GM23338 (cell line): ENCODE results near the gene ROCK2. TPM values are rescaled to one million over a fixed set of nuclear protein-coding genes. Genes with fewer than 3 reads are reported as not detected.

ENCODE experiments used
- ATAC-seq: fragments of 200-7000 bp; cut with Tn5 transposase; 3 replicates; pipeline ENCODE4 v1.9.1; 2020
- DNase-seq: peaks from one replicate; pipeline ENCODE4 v3.0.0-alpha.2; 2015; ENCODE audit warnings: low spot score
- H2AFZ ChIP-seq: fragments of 200-600 bp; sonication (generic); 2 replicates; pipeline ENCODE4 v1.8.0; 2016; ENCODE audit warnings: antibody characterized with exemption, mild to moderate bottlenecking, moderate library complexity
- H3F3A ChIP-seq: fragments of 200-600 bp; sonication (generic); replicated peaks from 2 replicates; pipeline ENCODE4 v1.8.0; 2017; ENCODE audit warnings: antibody characterized with exemption, mixed run types, low read depth
- H3K27ac ChIP-seq: fragments of 200-600 bp; sonication (generic); 2 replicates; pipeline ENCODE4 v1.6.1; 2016; ENCODE audit warnings: low read depth
- H3K27me3 ChIP-seq: fragments of 200-600 bp; sonication (generic); 2 replicates; pipeline ENCODE4 v1.8.0; 2016; ENCODE audit warnings: mild to moderate bottlenecking, mixed run types, moderate library complexity; ENCODE audit not compliant: insufficient read depth
- H3K36me3 ChIP-seq: fragments of 200-600 bp; sonication (generic); 2 replicates; pipeline ENCODE4 v1.8.0; 2016; ENCODE audit warnings: mild to moderate bottlenecking; ENCODE audit not compliant: insufficient read depth
- H3K4me1 ChIP-seq: fragments of 200-600 bp; sonication (generic); 2 replicates; pipeline ENCODE4 v1.8.0; 2016; ENCODE audit warnings: mild to moderate bottlenecking, moderate library complexity; ENCODE audit not compliant: insufficient read depth
- H3K4me2 ChIP-seq: fragments of 200-600 bp; sonication (generic); 2 replicates; pipeline ENCODE4 v1.7.1; 2017; ENCODE audit warnings: mixed run types
- H3K4me3 ChIP-seq: fragments of 200-600 bp; sonication (generic); 2 replicates; pipeline ENCODE4 v1.6.1; 2016; ENCODE audit warnings: mixed run types
- H3K79me2 ChIP-seq: fragments of 200-600 bp; sonication (generic); replicated peaks from 2 replicates; pipeline ENCODE4 v1.8.0; 2017; ENCODE audit warnings: mild to moderate bottlenecking; ENCODE audit not compliant: insufficient read depth
- H3K9me2 ChIP-seq: fragments of 200-600 bp; sonication (generic); 2 replicates; pipeline ENCODE4 v1.8.0; 2017; ENCODE audit not compliant: insufficient read depth
- H4K20me1 ChIP-seq: fragments of 200-600 bp; sonication (generic); replicated peaks from 2 replicates; pipeline ENCODE4 v1.8.0; 2017; ENCODE audit warnings: mild to moderate bottlenecking; ENCODE audit not compliant: insufficient read depth
- H3K27ac Mint-ChIP-seq: 2 replicates; pipeline ENCODE4 v1.8.0; 2020; ENCODE audit warnings: inconsistent platforms, mild to moderate bottlenecking, moderate library complexity, mixed read lengths
- H3K27me3 Mint-ChIP-seq: 3 replicates; pipeline ENCODE4 v1.8.0; 2022; ENCODE audit warnings: low read depth, mild to moderate bottlenecking, moderate library complexity, mixed read lengths, inconsistent platforms; ENCODE audit not compliant: insufficient read depth, poor library complexity
- H3K36me3 Mint-ChIP-seq: 3 replicates; pipeline ENCODE4 v1.8.0; 2021; ENCODE audit warnings: low read depth, mild to moderate bottlenecking, inconsistent platforms, moderate library complexity, mixed read lengths
- H3K4me1 Mint-ChIP-seq: 3 replicates; pipeline ENCODE4 v1.8.0; 2020; ENCODE audit warnings: mild to moderate bottlenecking, inconsistent platforms, mixed read lengths
- H3K4me3 Mint-ChIP-seq: 3 replicates; pipeline ENCODE4 v1.8.0; 2021; ENCODE audit warnings: moderate library complexity, mild to moderate bottlenecking, inconsistent platforms, mixed read lengths
- H3K9me3 Mint-ChIP-seq: 3 replicates; pipeline ENCODE4 v1.8.0; 2020; ENCODE audit warnings: moderate library complexity, mild to moderate bottlenecking, inconsistent platforms, mixed read lengths
- CREB1 ChIP-seq: fragments of 250-450 bp; sonication (Bioruptor Pico); IDR thresholded peaks from 2 replicates; pipeline ENCODE4 v1.5.0; 2020; ENCODE audit warnings: low read depth, mild to moderate bottlenecking, moderate library complexity
- EZH2 ChIP-seq: fragments of 200-600 bp; sonication (generic); IDR thresholded peaks from one replicate; pipeline ENCODE4 v1.8.0; 2017; ENCODE audit warnings: antibody characterized with exemption, mild to moderate bottlenecking, low read depth; ENCODE audit not compliant: unreplicated experiment
- JUNB ChIP-seq: IDR thresholded peaks from one replicate; pipeline ENCODE4 v1.6.1; 2016; ENCODE audit warnings: antibody characterized with exemption; ENCODE audit not compliant: unreplicated experiment
- POLR2AphosphoS5 ChIP-seq: IDR thresholded peaks from 2 replicates; pipeline ENCODE4 v1.6.1; 2016; ENCODE audit warnings: antibody characterized with exemption, low read depth
- STAT1 ChIP-seq: IDR thresholded peaks from one replicate; pipeline ENCODE4 v1.6.1; 2016; ENCODE audit warnings: antibody characterized with exemption; ENCODE audit not compliant: unreplicated experiment
- ZNF114 ChIP-seq: fragments of 250-450 bp; sonication (Bioruptor Pico); IDR thresholded peaks from 2 replicates; pipeline ENCODE4 v1.5.0; 2020; ENCODE audit warnings: mild to moderate bottlenecking, moderate library complexity
- ZNF331 ChIP-seq: fragments of 250-450 bp; sonication (Bioruptor Pico); IDR thresholded peaks from 2 replicates; pipeline ENCODE4 v1.5.0; 2020; ENCODE audit warnings: low read depth, mild to moderate bottlenecking, moderate library complexity
- polyA plus RNA-seq: library from polyadenylated mRNA; unstranded; fragments of >200 nt; fragmentation: Nextera tagmentation; extraction: Ambion mirVana; gene quantifications from 2 replicates; pipeline ENCODE4 v1.2.1, GENCODE V29; 2016
- total RNA-seq: library from RNA; depleted of rRNA; stranded (reverse); fragments of >200 nt; shearing (Covaris generic); gene quantifications from 2 replicates; pipeline ENCODE4 v1.2.3, GENCODE V29; 2014
- TF ChIP-seq, protein P1 (sequence below): IDR thresholded peaks from 2 replicates; pipeline ENCODE4 v1.6.1; 2016; ENCODE audit warnings: antibody characterized with exemption
- TF ChIP-seq, protein P2 (sequence below): IDR thresholded peaks from one replicate; pipeline ENCODE4 v1.6.1; 2018; ENCODE audit warnings: antibody characterized with exemption; ENCODE audit not compliant: unreplicated experiment
- TF ChIP-seq, protein P3 (sequence below), 2 experiments: fragments of 200-600 bp in 1 of 2; sonication (generic) in 1 of 2; conservative IDR thresholded peaks; 2 replicates each; pipeline versions ENCODE4 v1.5.1 to v1.6.1; 2016 to 2017; ENCODE audit warnings: antibody characterized with exemption in 2 of 2, low read depth in 2 of 2, mild to moderate bottlenecking in 2 of 2, moderate library complexity in 1 of 2

ROCK2 gene
- total and polyA plus RNA-seq, 2 experiments from 2014 or later, result 16.4 to 28.0 TPM

DNA sequence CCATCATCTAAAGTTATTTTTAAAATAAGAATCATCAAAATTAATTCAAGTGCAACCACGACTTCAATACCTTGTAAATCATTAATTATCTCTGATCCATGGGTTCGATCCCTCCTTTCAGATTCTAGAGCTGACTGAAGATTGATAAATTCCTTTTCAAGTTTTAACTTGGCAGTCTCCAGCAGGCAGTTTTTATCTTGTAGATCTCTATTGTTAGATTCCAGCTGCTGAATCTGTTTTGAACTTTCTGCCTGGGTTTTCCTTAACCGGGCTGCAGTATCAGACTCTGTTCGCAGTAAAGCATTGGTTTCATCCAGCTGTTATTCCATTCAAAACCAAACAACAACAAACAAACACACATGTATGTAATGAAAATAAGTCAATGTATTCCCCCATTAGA is 129.7 kb downstream of the ROCK2 start (continued):
- TF ChIP-seq, protein P1, sequence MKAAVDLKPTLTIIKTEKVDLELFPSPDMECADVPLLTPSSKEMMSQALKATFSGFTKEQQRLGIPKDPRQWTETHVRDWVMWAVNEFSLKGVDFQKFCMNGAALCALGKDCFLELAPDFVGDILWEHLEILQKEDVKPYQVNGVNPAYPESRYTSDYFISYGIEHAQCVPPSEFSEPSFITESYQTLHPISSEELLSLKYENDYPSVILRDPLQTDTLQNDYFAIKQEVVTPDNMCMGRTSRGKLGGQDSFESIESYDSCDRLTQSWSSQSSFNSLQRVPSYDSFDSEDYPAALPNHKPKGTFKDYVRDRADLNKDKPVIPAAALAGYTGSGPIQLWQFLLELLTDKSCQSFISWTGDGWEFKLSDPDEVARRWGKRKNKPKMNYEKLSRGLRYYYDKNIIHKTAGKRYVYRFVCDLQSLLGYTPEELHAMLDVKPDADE, result no peak
- TF ChIP-seq JUNB (no peak), ZNF331 (no peak), STAT1 (no peak), EZH2 (no peak)
- TF ChIP-seq, protein P2, sequence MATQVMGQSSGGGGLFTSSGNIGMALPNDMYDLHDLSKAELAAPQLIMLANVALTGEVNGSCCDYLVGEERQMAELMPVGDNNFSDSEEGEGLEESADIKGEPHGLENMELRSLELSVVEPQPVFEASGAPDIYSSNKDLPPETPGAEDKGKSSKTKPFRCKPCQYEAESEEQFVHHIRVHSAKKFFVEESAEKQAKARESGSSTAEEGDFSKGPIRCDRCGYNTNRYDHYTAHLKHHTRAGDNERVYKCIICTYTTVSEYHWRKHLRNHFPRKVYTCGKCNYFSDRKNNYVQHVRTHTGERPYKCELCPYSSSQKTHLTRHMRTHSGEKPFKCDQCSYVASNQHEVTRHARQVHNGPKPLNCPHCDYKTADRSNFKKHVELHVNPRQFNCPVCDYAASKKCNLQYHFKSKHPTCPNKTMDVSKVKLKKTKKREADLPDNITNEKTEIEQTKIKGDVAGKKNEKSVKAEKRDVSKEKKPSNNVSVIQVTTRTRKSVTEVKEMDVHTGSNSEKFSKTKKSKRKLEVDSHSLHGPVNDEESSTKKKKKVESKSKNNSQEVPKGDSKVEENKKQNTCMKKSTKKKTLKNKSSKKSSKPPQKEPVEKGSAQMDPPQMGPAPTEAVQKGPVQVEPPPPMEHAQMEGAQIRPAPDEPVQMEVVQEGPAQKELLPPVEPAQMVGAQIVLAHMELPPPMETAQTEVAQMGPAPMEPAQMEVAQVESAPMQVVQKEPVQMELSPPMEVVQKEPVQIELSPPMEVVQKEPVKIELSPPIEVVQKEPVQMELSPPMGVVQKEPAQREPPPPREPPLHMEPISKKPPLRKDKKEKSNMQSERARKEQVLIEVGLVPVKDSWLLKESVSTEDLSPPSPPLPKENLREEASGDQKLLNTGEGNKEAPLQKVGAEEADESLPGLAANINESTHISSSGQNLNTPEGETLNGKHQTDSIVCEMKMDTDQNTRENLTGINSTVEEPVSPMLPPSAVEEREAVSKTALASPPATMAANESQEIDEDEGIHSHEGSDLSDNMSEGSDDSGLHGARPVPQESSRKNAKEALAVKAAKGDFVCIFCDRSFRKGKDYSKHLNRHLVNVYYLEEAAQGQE, result no peak
- TF ChIP-seq, protein P3, sequence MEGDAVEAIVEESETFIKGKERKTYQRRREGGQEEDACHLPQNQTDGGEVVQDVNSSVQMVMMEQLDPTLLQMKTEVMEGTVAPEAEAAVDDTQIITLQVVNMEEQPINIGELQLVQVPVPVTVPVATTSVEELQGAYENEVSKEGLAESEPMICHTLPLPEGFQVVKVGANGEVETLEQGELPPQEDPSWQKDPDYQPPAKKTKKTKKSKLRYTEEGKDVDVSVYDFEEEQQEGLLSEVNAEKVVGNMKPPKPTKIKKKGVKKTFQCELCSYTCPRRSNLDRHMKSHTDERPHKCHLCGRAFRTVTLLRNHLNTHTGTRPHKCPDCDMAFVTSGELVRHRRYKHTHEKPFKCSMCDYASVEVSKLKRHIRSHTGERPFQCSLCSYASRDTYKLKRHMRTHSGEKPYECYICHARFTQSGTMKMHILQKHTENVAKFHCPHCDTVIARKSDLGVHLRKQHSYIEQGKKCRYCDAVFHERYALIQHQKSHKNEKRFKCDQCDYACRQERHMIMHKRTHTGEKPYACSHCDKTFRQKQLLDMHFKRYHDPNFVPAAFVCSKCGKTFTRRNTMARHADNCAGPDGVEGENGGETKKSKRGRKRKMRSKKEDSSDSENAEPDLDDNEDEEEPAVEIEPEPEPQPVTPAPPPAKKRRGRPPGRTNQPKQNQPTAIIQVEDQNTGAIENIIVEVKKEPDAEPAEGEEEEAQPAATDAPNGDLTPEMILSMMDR (conservative IDR thresholded peaks at IDR 0.05; ENCODE audit: low read depth in 2 of 2), result no peak

DNA sequence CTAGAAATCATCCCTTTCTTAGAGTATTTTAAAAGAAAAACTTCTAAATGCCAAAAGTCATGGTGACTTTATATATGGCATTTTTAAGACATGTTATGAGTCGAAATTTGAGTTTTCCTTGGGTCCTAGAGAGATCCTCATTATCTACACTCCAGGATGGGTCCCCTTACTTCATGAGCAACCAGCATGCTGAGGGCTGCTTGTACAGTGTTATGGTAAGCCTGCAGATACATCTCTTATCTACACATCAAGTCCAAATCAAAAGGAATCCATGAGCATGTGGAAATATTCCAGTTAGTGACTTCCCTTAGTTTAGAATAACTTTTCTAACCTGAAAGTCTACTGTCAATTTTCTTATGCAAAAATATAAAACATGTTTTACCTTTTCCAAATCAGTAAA is 130.5 kb downstream of the ROCK2 start:
- no peaks in the 10 kb centered on the region for H3K9me3 Mint-ChIP-seq
- Histone ChIP-seq H4K20me1 (no peaks in the 10 kb centered on the region), H3K9me2 (no peaks in the 10 kb centered on the region), H3K4me2 (no peak overlapping the region), H3K27me3 (no peaks in the 10 kb centered on the region), H3K4me1 (no peaks in the 10 kb centered on the region), H3K79me2 (no peaks in the 10 kb centered on the region), H3K27ac (no peak overlapping the region), H3K4me3 (no peak overlapping the region), H3K36me3 (peaks cover 13% of the 10 kb centered on the region), H2AFZ (no peak overlapping the region), H3F3A (no peaks in the 10 kb centered on the region)
- no peak for ATAC-seq
- no peak overlapping the region for H3K4me3 Mint-ChIP-seq
- peaks cover 38% of the 10 kb centered on the region for H3K36me3 Mint-ChIP-seq
- H3K4me1 Mint-ChIP-seq, result no peaks in the 10 kb centered on the region
- no peak overlapping the region for H3K27ac Mint-ChIP-seq
- no peak for TF ChIP-seq JUNB
- no peak for TF ChIP-seq STAT1
- TF ChIP-seq, protein P2, result no peak
- TF ChIP-seq POLR2AphosphoS5, result no peak
- TF ChIP-seq ZNF114, result no peak
- TF ChIP-seq CREB1, result no peak
- H3K27me3 Mint-ChIP-seq, result peaks cover 7% of the 10 kb centered on the region
- no peak for DNase-seq
